ENCODE results near the gene KHK.

DNA sequence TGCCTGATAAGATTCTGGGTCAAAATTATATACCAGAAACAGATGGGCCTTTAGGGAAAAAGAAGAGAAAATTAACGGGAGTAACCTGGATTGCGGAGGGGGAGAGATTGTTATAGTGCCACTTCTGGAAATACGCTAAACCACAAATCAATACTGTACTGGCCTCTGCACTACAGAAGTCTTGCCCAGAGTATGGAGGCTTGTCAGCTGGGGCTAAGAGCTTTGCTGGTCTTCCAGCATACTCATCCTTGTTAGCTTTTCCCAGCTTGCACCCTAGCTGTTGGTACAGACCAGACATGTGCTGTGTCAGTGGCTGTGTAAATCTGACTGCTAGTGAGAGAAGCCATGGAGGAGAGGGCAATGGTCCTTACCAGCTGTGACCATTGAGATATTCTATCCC, 26.2 kb upstream of the KHK start:
- TF ChIP-seq, protein P1, sequence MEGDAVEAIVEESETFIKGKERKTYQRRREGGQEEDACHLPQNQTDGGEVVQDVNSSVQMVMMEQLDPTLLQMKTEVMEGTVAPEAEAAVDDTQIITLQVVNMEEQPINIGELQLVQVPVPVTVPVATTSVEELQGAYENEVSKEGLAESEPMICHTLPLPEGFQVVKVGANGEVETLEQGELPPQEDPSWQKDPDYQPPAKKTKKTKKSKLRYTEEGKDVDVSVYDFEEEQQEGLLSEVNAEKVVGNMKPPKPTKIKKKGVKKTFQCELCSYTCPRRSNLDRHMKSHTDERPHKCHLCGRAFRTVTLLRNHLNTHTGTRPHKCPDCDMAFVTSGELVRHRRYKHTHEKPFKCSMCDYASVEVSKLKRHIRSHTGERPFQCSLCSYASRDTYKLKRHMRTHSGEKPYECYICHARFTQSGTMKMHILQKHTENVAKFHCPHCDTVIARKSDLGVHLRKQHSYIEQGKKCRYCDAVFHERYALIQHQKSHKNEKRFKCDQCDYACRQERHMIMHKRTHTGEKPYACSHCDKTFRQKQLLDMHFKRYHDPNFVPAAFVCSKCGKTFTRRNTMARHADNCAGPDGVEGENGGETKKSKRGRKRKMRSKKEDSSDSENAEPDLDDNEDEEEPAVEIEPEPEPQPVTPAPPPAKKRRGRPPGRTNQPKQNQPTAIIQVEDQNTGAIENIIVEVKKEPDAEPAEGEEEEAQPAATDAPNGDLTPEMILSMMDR (IDR thresholded peaks at IDR 0.05; ENCODE audit: control extremely low read depth in 1 of 3, insufficient read depth in 1 of 3, low read depth in 1 of 3, low read length in 3 of 3), result no peak
- TF ChIP-seq TAF1 (IDR thresholded peaks at IDR 0.05; ENCODE audit: low read depth, low read length) (no peak), POLR2A (IDR thresholded peaks at IDR 0.05; ENCODE audit: control extremely low read depth in 1 of 2, low read depth in 2 of 2, low read length in 2 of 2) (no peak; a peak in 1 of 3 replicates), SIN3A (conservative IDR thresholded peaks at IDR 0.05 in 1 of 2, IDR thresholded peaks at IDR 0.05 in 1 of 2; ENCODE audit: low read depth in 1 of 2, low read length in 2 of 2) (no peak), TBP (IDR thresholded peaks at IDR 0.05; ENCODE audit: low read depth, low read length) (no peak), ZNF274 (IDR thresholded peaks at IDR 0.05; ENCODE audit: borderline replicate concordance, extremely low read depth, low read length) (no peak)
